Coronary artery (tissue), 2 donors: ENCODE measurements around the gene AKAP13.
A peak's percentile ranks its signal among the peaks of the same experiment; 100 is the strongest.

Experiments
- DNase-seq: peaks from one replicate; pipeline ENCODE4 v3.0.0-alpha.2; 2017; ENCODE audit warnings: low spot score
- H3K27ac ChIP-seq, 2 donors: fragments of 200-600 bp; sonication (generic); one replicate each; pipeline ENCODE4 v1.5.1; 2016 to 2019
- H3K4me3 ChIP-seq: fragments of 200-600 bp; sonication (generic); 2 replicates; pipeline ENCODE4 v1.5.1; 2016; ENCODE audit warnings: mild to moderate bottlenecking, moderate library complexity
- CTCF ChIP-seq: fragments of 200-600 bp; sonication (generic); IDR thresholded peaks from one replicate; pipeline ENCODE4 v1.5.1; 2019; ENCODE audit warnings: antibody characterized with exemption

Gene AKAP13

GRCh38 chr15:85377986-85378385, 2.4 kb upstream of the AKAP13 start:
- TF ChIP-seq CTCF, result no peak
- no peak for DNase-seq
- H3K4me3 ChIP-seq, result no peak overlapping the region
- H3K27ac ChIP-seq, result no peak overlapping the region

- no peak for DNase-seq
- peak overlapping the region; percentile 96 for H3K4me3 ChIP-seq
- no peak for TF ChIP-seq CTCF
- H3K27ac ChIP-seq, result peak overlapping the region; percentile 84 to 96
These were observed 836 bp upstream of the AKAP13 start for GRCh38 chr15:85379403-85380131.

GRCh38 chr15:85380812-85381642, 624 bp downstream of the AKAP13 start:
- Histone ChIP-seq H3K27ac (peak overlapping the region; percentile 84 to 96), H3K4me3 (peak overlapping the region; percentile 96)
- no peak for TF ChIP-seq CTCF
- peak; percentile 79 for DNase-seq

DNA sequence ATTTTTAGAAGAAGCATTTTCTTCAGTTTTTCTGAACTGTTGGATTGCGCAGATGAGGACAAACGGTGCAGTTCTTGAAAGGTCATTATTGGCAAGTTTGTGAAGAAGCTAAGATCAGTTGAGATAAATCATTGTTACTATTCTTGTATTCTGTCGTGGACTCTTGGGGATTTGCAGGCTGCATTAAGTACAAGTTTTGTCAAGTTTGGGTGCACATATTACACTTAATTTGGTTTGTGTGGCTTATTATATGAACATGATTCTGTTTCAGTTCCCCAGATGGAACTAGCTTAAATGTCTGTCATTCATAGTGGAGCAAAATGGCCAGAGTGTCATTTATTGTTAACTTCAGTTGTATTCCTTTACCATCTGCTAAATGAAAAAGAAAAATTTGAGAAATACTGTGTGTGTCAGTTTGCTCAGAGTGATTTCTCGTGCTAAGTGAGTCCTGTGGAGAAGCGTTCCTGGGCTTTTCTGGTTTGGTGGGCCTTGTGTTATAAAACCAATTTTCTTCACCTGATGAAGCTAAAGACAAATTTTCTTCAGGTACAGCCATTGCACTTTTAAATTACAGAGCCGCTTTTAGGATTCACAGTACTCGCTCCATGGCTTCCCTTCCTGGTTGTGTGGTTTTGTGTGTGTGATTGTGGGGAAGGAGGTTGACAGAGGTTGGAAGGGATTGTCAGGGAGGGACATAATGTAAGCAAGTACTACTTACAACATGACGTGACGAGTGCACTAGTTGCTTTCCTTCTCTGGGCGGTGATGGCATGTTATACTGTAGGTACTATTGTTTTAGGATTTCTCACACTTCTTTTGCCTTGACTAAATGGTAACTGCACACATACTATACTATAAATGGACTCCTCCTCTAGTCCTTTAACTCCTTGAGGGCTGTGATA, 1.7 kb downstream of the AKAP13 start:
- no peak for DNase-seq
- H3K27ac ChIP-seq, result no peak overlapping the region
- peak overlapping the region; percentile 96 for H3K4me3 ChIP-seq
- no peak for TF ChIP-seq CTCF

- no peak overlapping the region for H3K4me3 ChIP-seq
- no peak overlapping the region for H3K27ac ChIP-seq
- DNase-seq, result no peak
- no peak for TF ChIP-seq CTCF
These were observed 2.5 kb downstream of the AKAP13 start for GRCh38 chr15:85382942-85383341.

DNA sequence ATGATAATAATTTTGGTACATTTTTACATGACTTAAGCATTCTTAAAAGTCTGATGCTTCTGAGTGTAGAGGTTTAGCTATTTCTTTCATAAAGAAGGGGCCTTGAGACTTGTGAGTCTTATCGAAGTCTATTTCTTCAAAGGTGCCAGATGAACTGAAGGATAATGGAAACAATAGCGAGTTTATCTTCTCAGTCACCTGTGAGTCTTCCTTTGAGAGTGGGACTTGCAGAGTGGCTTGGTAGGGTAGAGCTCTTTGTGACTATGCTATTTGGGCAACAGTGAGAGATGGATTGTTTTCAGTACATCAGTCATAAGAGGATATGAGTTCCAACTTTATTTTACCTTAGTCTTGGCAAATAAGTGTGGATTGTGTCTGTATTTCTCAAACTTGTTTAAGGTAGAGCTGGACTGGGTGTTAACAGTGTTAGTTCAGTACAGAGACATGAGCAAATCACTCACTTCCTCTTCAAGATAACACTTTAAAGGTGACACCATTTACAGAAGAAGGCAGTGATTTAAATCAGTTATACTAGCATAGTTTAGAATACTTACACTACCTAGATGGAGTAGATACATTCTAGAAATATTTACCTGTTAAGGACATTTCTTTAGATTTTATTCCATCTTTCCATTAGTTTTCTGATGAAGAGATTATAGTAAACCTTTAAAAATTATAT, 3.2 kb downstream of the AKAP13 start:
- no peak for DNase-seq
- no peak overlapping the region for H3K4me3 ChIP-seq
- TF ChIP-seq CTCF, result no peak
- H3K27ac ChIP-seq, result no peak overlapping the region
